GM18861 (cell line): ENCODE measurements around the gene CLEC10A.

Experiments used
- ATAC-seq: cut with Tn5 transposase; IDR thresholded peaks from one replicate; pipeline ENCODE4 v1.9.1; 2021; ENCODE audit not compliant: unreplicated experiment

Gene CLEC10A

DNA sequence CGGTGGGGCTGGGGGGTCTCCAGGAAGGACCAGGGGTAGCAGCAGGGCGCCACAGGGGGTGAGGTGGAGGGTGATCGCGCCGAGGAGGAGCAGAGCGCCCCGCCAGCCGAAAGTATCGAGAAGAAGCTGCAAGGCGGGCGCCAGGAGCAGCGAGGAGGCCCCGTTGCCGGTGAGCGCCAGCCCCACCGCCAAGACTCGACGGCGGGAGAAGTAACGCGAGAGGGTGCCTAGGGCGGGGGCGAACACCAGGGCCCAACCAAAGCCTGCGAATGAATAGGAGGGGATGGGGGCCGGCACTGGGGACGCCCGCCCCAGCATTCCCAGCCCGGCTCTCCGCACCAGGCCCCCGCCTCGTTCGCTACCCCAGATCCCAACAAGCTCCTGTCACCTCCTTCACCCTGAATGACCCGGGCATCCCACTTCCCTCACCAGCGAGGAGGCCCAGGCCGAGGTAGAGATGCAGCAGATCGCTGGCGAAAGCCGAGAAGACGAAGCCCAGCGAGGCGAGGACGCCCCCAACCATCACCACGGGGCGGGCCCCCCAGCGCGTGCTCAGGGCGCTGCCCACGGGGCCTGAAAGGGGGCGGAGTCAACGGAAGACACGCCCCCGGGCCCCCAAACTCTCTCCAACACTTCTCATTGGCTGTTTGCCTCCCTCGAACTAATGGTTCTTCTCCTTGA, 37.4 kb downstream of the CLEC10A start:
- ATAC-seq, result no peak

GRCh38 chr17:7041607-7042500, 38.2 kb downstream of the CLEC10A start:
- no peak for ATAC-seq

- ATAC-seq, result no peak
Observed at GRCh38 chr17:7039832-7040231, 40.2 kb downstream of the CLEC10A start.

DNA sequence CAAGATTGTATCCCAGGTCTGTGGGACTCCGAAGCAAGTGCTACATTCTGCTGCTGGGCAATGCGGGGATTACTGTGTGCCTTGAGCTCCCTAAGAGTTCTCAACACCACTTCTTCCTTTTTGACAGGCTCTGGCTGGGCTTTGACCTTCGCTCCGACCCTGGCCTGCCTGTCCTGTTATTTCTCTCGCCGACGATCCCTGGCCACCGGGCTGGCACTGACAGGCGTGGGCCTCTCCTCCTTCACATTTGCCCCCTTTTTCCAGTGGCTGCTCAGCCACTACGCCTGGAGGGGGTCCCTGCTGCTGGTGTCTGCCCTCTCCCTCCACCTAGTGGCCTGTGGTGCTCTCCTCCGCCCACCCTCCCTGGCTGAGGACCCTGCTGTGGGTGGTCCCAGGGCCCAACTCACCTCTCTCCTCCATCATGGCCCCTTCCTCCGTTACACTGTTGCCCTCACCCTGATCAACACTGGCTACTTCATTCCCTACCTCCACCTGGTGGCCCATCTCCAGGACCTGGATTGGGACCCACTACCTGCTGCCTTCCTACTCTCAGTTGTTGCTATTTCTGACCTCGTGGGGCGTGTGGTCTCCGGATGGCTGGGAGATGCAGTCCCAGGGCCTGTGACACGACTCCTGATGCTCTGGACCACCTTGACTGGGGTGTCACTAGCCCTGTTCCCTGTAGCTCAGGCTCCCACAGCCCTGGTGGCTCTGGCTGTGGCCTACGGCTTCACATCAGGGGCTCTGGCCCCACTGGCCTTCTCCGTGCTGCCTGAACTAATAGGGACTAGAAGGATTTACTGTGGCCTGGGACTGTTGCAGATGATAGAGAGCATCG, 41.8 kb downstream of the CLEC10A start:
- no peak for ATAC-seq

GRCh38 chr17:7035591-7036368, 44.3 kb downstream of the CLEC10A start, which contains the start of gene SLC16A13:
TSS of gene SLC16A13 (plus strand) at chr17:7036015. CDS start at chr17:7036383, 368 bp downstream.
- peak; percentile 81 for ATAC-seq

- ATAC-seq, result no peak
Observed at GRCh38 chr17:7034955-7035590, 45.0 kb downstream of the CLEC10A start.

DNA sequence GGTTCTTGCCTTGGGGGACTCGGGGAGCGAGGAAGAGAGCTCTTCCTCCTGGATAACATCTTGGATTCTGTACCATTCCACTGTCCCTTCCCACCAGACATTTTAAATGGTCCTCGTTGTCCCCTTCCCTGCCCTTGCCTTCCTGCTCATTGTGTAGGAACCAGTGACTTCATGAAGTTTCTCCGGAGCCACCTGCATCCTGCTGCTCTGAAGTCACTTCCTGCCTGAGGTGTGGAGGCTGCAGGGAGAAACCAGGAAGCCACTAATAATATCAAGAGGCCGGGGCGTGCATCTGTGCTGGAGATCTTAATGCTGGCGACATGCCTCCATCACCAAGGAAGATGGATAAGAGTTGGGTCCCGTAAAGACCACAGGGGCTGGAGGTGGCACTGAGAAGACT, 50.4 kb downstream of the CLEC10A start:
- no peak for ATAC-seq

GRCh38 chr17:7029096-7029495, 51.0 kb downstream of the CLEC10A start:
- no peak for ATAC-seq

DNA sequence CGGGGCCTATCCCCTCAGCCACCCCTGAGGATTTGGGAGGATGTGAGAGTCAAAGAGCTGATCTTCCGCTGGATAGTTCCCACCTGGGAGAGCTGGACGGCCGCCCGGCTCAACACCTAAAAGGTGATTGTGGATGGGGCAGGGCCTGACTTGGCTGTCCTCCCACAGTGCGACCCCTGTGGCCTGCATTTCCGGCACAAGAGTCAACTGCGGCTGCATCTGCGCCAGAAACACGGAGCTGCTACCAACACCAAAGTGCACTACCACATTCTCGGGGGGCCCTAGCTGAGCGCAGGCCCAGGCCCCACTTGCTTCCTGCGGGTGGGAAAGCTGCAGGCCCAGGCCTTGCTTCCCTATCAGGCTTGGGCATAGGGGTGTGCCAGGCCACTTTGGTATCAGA, 52.7 kb downstream of the CLEC10A start:
- no peak for ATAC-seq

DNA sequence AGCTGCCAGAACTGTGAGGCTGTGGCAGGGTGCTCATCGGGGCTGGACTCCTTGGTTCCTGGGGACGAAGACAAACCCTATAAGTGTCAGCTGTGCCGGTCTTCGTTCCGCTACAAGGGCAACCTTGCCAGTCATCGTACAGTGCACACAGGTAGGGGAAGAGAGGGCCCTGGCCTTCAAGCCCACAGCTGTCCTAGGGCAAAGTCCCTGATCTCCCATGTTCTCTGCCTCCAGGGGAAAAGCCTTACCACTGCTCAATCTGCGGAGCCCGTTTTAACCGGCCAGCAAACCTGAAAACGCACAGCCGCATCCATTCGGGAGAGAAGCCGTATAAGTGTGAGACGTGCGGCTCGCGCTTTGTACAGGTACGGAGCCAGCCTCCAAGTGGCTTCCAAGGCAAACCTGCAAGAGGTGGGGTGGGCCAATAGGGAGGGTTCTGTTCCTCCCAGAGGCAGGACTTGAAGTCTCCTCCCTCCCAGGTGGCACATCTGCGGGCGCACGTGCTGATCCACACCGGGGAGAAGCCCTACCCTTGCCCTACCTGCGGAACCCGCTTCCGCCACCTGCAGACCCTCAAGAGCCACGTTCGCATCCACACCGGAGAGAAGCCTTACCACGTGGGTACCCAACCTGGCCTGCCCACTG, 53.5 kb downstream of the CLEC10A start:
- ATAC-seq, result no peak

DNA sequence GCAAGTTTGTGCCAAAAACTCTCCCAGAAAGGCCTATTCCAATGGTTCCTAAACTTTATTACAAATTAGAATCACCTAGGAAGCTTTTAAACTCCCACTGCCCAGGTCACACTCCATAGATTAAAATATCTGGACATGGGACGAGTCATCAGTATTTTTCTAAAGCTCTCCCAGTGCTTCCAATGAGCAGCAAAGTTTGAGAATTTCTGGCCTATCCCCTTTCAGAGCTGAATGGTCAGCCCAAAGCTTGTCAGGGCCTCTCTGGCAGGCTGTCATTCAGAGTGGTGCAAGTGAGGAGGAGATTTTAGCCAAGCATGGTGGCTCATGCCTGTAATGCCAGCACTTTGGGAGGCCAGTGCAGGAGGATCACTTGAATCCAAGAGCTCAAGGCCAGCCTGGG, 54.8 kb downstream of the CLEC10A start:
- no peak for ATAC-seq
